H9 (cell line): ENCODE data around the gene TACR2. TPM values are rescaled to one million over a fixed set of nuclear protein-coding genes. Genes with fewer than 3 reads are reported as not detected.

Source experiments
- DNase-seq: peaks from one replicate; pipeline ENCODE4 v3.0.0-alpha.2; 2017
- H2AFZ ChIP-seq: one replicate; pipeline ENCODE4 v1.6.1; 2013; ENCODE audit warnings: mild to moderate bottlenecking, low read length, control low read depth, moderate library complexity
- H2AK5ac ChIP-seq: 2 replicates; pipeline ENCODE4 v1.6.1; 2013; ENCODE audit warnings: low read length, control low read depth, mixed read lengths; ENCODE audit not compliant: insufficient read length
- H2BK120ac ChIP-seq: one replicate; pipeline ENCODE4 v1.6.1; 2013; ENCODE audit warnings: low read depth, mild to moderate bottlenecking, low read length, control low read depth, inconsistent platforms; ENCODE audit not compliant: poor library complexity, severe bottlenecking
- H2BK12ac ChIP-seq: 2 replicates; pipeline ENCODE4 v1.6.1; 2013; ENCODE audit warnings: low read length, control low read depth, mixed read lengths, low read depth; ENCODE audit not compliant: insufficient read length
- H2BK15ac ChIP-seq: 2 replicates; pipeline ENCODE4 v1.6.1; 2013; ENCODE audit warnings: low read depth, low read length, control low read depth
- H2BK20ac ChIP-seq: one replicate; pipeline ENCODE4 v1.6.1; 2013; ENCODE audit warnings: low read depth, mild to moderate bottlenecking, low read length, control low read depth, inconsistent platforms; ENCODE audit not compliant: poor library complexity, severe bottlenecking
- H2BK5ac ChIP-seq: 2 replicates; pipeline ENCODE4 v1.6.1; 2013; ENCODE audit warnings: low read length, control low read depth, mixed read lengths; ENCODE audit not compliant: insufficient read length
- H3K14ac ChIP-seq: 2 replicates; pipeline ENCODE4 v1.6.1; 2013; ENCODE audit warnings: low read length, control low read depth; ENCODE audit not compliant: insufficient read depth
- H3K18ac ChIP-seq: 2 replicates; pipeline ENCODE4 v1.6.1; 2013; ENCODE audit warnings: low read depth, mild to moderate bottlenecking, mixed read lengths, low read length, control low read depth; ENCODE audit not compliant: insufficient read length
- H3K23ac ChIP-seq: 2 replicates; pipeline ENCODE4 v1.6.1; 2013; ENCODE audit warnings: low read length, control low read depth, mixed read lengths, low read depth; ENCODE audit not compliant: insufficient read length
- H3K23me2 ChIP-seq: 2 replicates; pipeline ENCODE4 v1.6.1; 2013; ENCODE audit warnings: low read depth, mild to moderate bottlenecking, mixed read lengths, low read length, control low read depth; ENCODE audit not compliant: insufficient read length, poor library complexity, severe bottlenecking
- H3K27ac ChIP-seq: 2 replicates; pipeline ENCODE4 v1.5.1; 2013; ENCODE audit warnings: low read length, control low read depth, mixed read lengths, low read depth; ENCODE audit not compliant: insufficient read length
- H3K27me3 ChIP-seq: 2 replicates; pipeline ENCODE4 v1.6.1; 2013; ENCODE audit warnings: low read length, control low read depth, inconsistent platforms; ENCODE audit not compliant: insufficient read depth
- H3K4ac ChIP-seq: 2 replicates; pipeline ENCODE4 v1.6.1; 2013; ENCODE audit warnings: low read depth, mild to moderate bottlenecking, control low read depth, inconsistent platforms, low read length, moderate library complexity
- H3K4me1 ChIP-seq: 2 replicates; pipeline ENCODE4 v1.6.1; 2013; ENCODE audit warnings: low read length, control low read depth, inconsistent platforms; ENCODE audit not compliant: insufficient read depth
- H3K4me2 ChIP-seq: 2 replicates; pipeline ENCODE4 v1.6.1; 2013; ENCODE audit warnings: low read length, control low read depth, mixed read lengths; ENCODE audit not compliant: insufficient read length, insufficient read depth
- H3K56ac ChIP-seq: 2 replicates; pipeline ENCODE4 v1.6.1; 2013; ENCODE audit warnings: low read depth, mild to moderate bottlenecking, mixed read lengths, low read length, control low read depth; ENCODE audit not compliant: insufficient read length
- H3K79me1 ChIP-seq: 2 replicates; pipeline ENCODE4 v1.6.1; 2013; ENCODE audit warnings: low read depth, mild to moderate bottlenecking, moderate library complexity, low read length, control low read depth, inconsistent platforms; ENCODE audit not compliant: insufficient read depth, poor library complexity, severe bottlenecking
- H3K79me2 ChIP-seq: 2 replicates; pipeline ENCODE4 v1.6.1; 2013; ENCODE audit warnings: low read length, control low read depth, inconsistent platforms; ENCODE audit not compliant: insufficient read depth
- H3K9ac ChIP-seq: 2 replicates; pipeline ENCODE4 v1.6.1; 2013; ENCODE audit warnings: low read length, control low read depth, mixed read lengths; ENCODE audit not compliant: insufficient read length; ENCODE audit errors: extremely low read depth
- H3K9me3 ChIP-seq: one replicate; pipeline ENCODE4 v1.6.1; 2013; ENCODE audit warnings: low read depth, low read length, inconsistent platforms; ENCODE audit not compliant: control insufficient read depth
- H3T11ph ChIP-seq: one replicate; pipeline ENCODE4 v1.6.1; 2013; ENCODE audit warnings: mild to moderate bottlenecking, low read length, control low read depth, inconsistent platforms
- H4K20me1 ChIP-seq: one replicate; pipeline ENCODE4 v1.6.1; 2013; ENCODE audit not compliant: control insufficient read depth, insufficient read length, insufficient read depth
- H4K5ac ChIP-seq: 2 replicates; pipeline ENCODE4 v1.6.1; 2013; ENCODE audit warnings: low read depth, mild to moderate bottlenecking, mixed read lengths, low read length, control low read depth; ENCODE audit not compliant: insufficient read length
- H4K8ac ChIP-seq: replicated peaks from 2 replicates; pipeline ENCODE4 v1.6.1; 2013; ENCODE audit warnings: low read length, control low read depth, mixed read lengths, low read depth; ENCODE audit not compliant: insufficient read length
- H4K91ac ChIP-seq: 2 replicates; pipeline ENCODE4 v1.6.1; 2013; ENCODE audit warnings: low read depth, mild to moderate bottlenecking, moderate library complexity, mixed read lengths, low read length, control low read depth; ENCODE audit not compliant: insufficient read length
- H3K27ac Mint-ChIP-seq, 3 experiments: 2 replicates in 2 of 3; 3 replicates in 1 of 3; pipeline ENCODE4 v1.8.0; 2020 to 2021; ENCODE audit warnings: mixed read lengths in 3 of 3, mild to moderate bottlenecking in 1 of 3, moderate library complexity in 1 of 3
- H3K27me3 Mint-ChIP-seq: 2 replicates; pipeline ENCODE4 v1.8.0; 2021; ENCODE audit warnings: low read depth, mild to moderate bottlenecking, moderate library complexity, mixed read lengths
- H3K36me3 Mint-ChIP-seq, 3 experiments: 2 replicates in 2 of 3; 3 replicates in 1 of 3; pipeline ENCODE4 v1.8.0; 2020 to 2021; ENCODE audit warnings: low read depth in 3 of 3, mixed read lengths in 3 of 3; ENCODE audit not compliant: insufficient read depth in 1 of 3
- H3K4me1 Mint-ChIP-seq, 2 experiments: 2 replicates each; pipeline ENCODE4 v1.8.0; 2020; ENCODE audit warnings: mixed read lengths in 2 of 2
- H3K4me3 Mint-ChIP-seq, 2 experiments: 2 replicates in 1 of 2; 3 replicates in 1 of 2; pipeline ENCODE4 v1.8.0; 2020 to 2021; ENCODE audit warnings: mild to moderate bottlenecking in 2 of 2, mixed read lengths in 2 of 2, moderate library complexity in 1 of 2
- H3K9me3 Mint-ChIP-seq, 2 experiments: 2 replicates in 1 of 2; 3 replicates in 1 of 2; pipeline ENCODE4 v1.8.0; 2020; ENCODE audit warnings: mild to moderate bottlenecking in 2 of 2, mixed read lengths in 2 of 2, moderate library complexity in 1 of 2
- CTCF ChIP-seq: fragments of 200-600 bp; sonication (generic); conservative IDR thresholded peaks from 3 replicates; pipeline ENCODE4 v1.8.0; 2021; ENCODE audit warnings: antibody characterized with exemption, mild to moderate bottlenecking
- WGBS: extraction: QIAGEN DNeasy Blood & Tissue Kit; methylation state at CpG from one replicate; pipeline ENCODE4 v1.1.7; 2013; ENCODE audit warnings: missing lambda C conversion rate, low lambda C conversion rate, mixed read lengths; ENCODE audit not compliant: insufficient read length; ENCODE audit errors: extremely low coverage; 5-methylcytosine and 5-hydroxymethylcytosine counted together
- total RNA-seq: library from RNA; stranded (reverse); gene quantifications from 2 replicates; pipeline ENCODE4 v1.2.1, GENCODE V29; 2021

The TACR2 gene
- total RNA-seq, 1 experiment from 2014 or later = not detected

GRCh38 chr10:69366738-69367137 lies 50.0 kb downstream of the TACR2 start:
- Histone ChIP-seq H3K79me2 (no peaks in the 10 kb centered on the region; the same call in 1 of the 2 replicates), H2AFZ (no peak overlapping the region), H3K23ac (no peak overlapping the region), H3K14ac (no peak overlapping the region), H2BK20ac (no peak overlapping the region), H4K8ac (no peak overlapping the region), H2BK120ac (no peak overlapping the region), H4K5ac (no peak overlapping the region), H4K91ac (no peak overlapping the region), H3T11ph (no peak overlapping the region), H2AK5ac (no peak overlapping the region), H4K20me1 (no peaks in the 10 kb centered on the region), H2BK15ac (no peak overlapping the region), H3K79me1 (peaks cover 2% of the 10 kb centered on the region), H3K27ac (no peak overlapping the region), H2BK12ac (no peak overlapping the region), H3K4me2 (no peak overlapping the region), H3K18ac (no peak overlapping the region), H3K27me3 (no peaks in the 10 kb centered on the region), H3K4me1 (no peaks in the 10 kb centered on the region), H2BK5ac (no peak overlapping the region), H3K9ac (no peak overlapping the region), H3K23me2 (no peaks in the 10 kb centered on the region), H3K56ac (no peak overlapping the region), H3K4ac (no peak overlapping the region), H3K9me3 (no peaks in the 10 kb centered on the region)
- DNase-seq = no peak
- peak overlapping the region in 2 of 3 experiments; percentile 60 to 73; a peak in 3 of 7 replicates for H3K27ac Mint-ChIP-seq
- no peak overlapping the region for H3K4me3 Mint-ChIP-seq
- no peak for TF ChIP-seq CTCF
- peaks cover 30 to 68% (median 36%) of the 10 kb centered on the region in 3 experiments for H3K36me3 Mint-ChIP-seq
- H3K27me3 Mint-ChIP-seq = no peaks in the 10 kb centered on the region
- H3K4me1 Mint-ChIP-seq = peaks cover 6 to 17% of the 10 kb centered on the region in 2 experiments; a peak in 3 of 4 replicates
- H3K9me3 Mint-ChIP-seq = no peaks in the 10 kb centered on the region
- no CpG with 5 or more reads among the region's 5 CpGs for WGBS
